ENCODE measurements around the gene PLEKHM3. TPM values are rescaled to one million over a fixed set of nuclear protein-coding genes. Genes with fewer than 3 reads are reported as not detected.

The PLEKHM3 gene
- total and polyA plus RNA-seq, 2 donors (not counting 3 experiments of a cell fraction or from before 2014, with no cell fraction given), result 3.1 to 9.1 TPM

- H3K27ac ChIP-seq (ENCODE audit: insufficient read depth, low read depth, low read length), result no peak overlapping the region
- dilution Hi-C loops (cut with MboI; ENCODE audit: extremely low pct_ligation_motif_present, low sequenced_read_pairs), result no loop called here
- FAIRE-seq (peak; percentile 4), DNase-seq (ENCODE audit: low read depth, low spot score) (no peak)
- POLR2A ChIA-PET, result no interaction called here
- CTCF ChIA-PET, result no interaction called here
- no peaks in the 10 kb centered on the region for H3K9me3 ChIP-seq (replicated peaks; ENCODE audit: control insufficient read depth, insufficient read depth, low read length)
- no peak overlapping the region for H3K4me3 ChIP-seq (replicated peaks in 1 of 3; ENCODE audit: insufficient read depth in 1 of 3, low read depth in 1 of 3, low read length in 3 of 3)
- intact Hi-C loops (cut with micrococcal nuclease), result no loop called here
- H3K4me1 ChIP-seq (ENCODE audit: control insufficient read depth, extremely low read depth, insufficient read depth, low read length), result no peaks in the 10 kb centered on the region
- no peak overlapping the region for H3K9ac ChIP-seq (replicated peaks; ENCODE audit: extremely low read depth, insufficient read depth, low read length)
- H3K9me1 ChIP-seq (replicated peaks; ENCODE audit: control insufficient read depth, extremely low read depth, insufficient read depth, low read length), result no peaks in the 10 kb centered on the region
- H3K36me3 ChIP-seq (ENCODE audit: control insufficient read depth in 2 of 2, extremely low read depth in 1 of 2, insufficient read depth in 2 of 2, low read length in 2 of 2), result no peaks in the 10 kb centered on the region
- no peak overlapping the region for H2AFZ ChIP-seq (ENCODE audit: low read depth, low read length)
- no peaks in the 10 kb centered on the region for H3K79me2 ChIP-seq (ENCODE audit: control insufficient read depth, insufficient read depth, low read length)
- H4K20me1 ChIP-seq (replicated peaks; ENCODE audit: control insufficient read depth, extremely low read depth, insufficient read depth, low read length), result no peaks in the 10 kb centered on the region
- no peak overlapping the region for H3K4me2 ChIP-seq (ENCODE audit: insufficient read depth, low read length)
- no peak for TF ChIP-seq GATA2 (IDR thresholded peaks at IDR 0.05; ENCODE audit: insufficient read depth, insufficient read length, low read depth, low read length)
- H3K27me3 ChIP-seq (ENCODE audit: control insufficient read depth in 2 of 2, insufficient read depth in 2 of 2, low read length in 2 of 2), result no peaks in the 10 kb centered on the region
- BruUV-seq (replicated peaks), result no TSS peak
These were observed 185.2 kb downstream of the PLEKHM3 start for GRCh38 chr2:207840101-207840500.

- DNase-seq (ENCODE audit: low read depth, low spot score), result no peak
- H3K4me1 ChIP-seq (ENCODE audit: control insufficient read depth, extremely low read depth, insufficient read depth, low read length), result no peaks in the 10 kb centered on the region
- H3K36me3 ChIP-seq (ENCODE audit: control insufficient read depth in 2 of 2, extremely low read depth in 1 of 2, insufficient read depth in 2 of 2, low read length in 2 of 2), result no peaks in the 10 kb centered on the region
- FAIRE-seq, result no peak
- dilution Hi-C loops (cut with MboI; ENCODE audit: extremely low pct_ligation_motif_present, low sequenced_read_pairs) (no loop called here), intact Hi-C loops (cut with micrococcal nuclease) (no loop called here)
- H3K9ac ChIP-seq (replicated peaks; ENCODE audit: extremely low read depth, insufficient read depth, low read length), result no peak overlapping the region
- H3K79me2 ChIP-seq (ENCODE audit: control insufficient read depth, insufficient read depth, low read length), result no peaks in the 10 kb centered on the region
- POLR2A ChIA-PET, result no interaction called here
- H3K9me3 ChIP-seq (replicated peaks; ENCODE audit: control insufficient read depth, insufficient read depth, low read length), result no peaks in the 10 kb centered on the region
- H3K27me3 ChIP-seq (ENCODE audit: control insufficient read depth in 2 of 2, insufficient read depth in 2 of 2, low read length in 2 of 2), result no peaks in the 10 kb centered on the region
- no peaks in the 10 kb centered on the region for H4K20me1 ChIP-seq (replicated peaks; ENCODE audit: control insufficient read depth, extremely low read depth, insufficient read depth, low read length)
- no peak overlapping the region for H2AFZ ChIP-seq (ENCODE audit: low read depth, low read length)
- CTCF ChIA-PET, result no interaction called here
- no peak overlapping the region for H3K4me3 ChIP-seq (replicated peaks in 1 of 3; ENCODE audit: insufficient read depth in 1 of 3, low read depth in 1 of 3, low read length in 3 of 3)
- no peak overlapping the region for H3K27ac ChIP-seq (ENCODE audit: insufficient read depth, low read depth, low read length)
- no peak for TF ChIP-seq MAX (IDR thresholded peaks at IDR 0.05; ENCODE audit: insufficient read depth, insufficient read length)
- TF ChIP-seq FOS (IDR thresholded peaks at IDR 0.05; ENCODE audit: borderline replicate concordance, insufficient read depth, low read length), result no peak
- no peak for TF ChIP-seq JUN (IDR thresholded peaks at IDR 0.05; ENCODE audit: borderline replicate concordance, insufficient read depth, insufficient read length, low read depth)
- no peak for TF ChIP-seq MYC (IDR thresholded peaks at IDR 0.05; ENCODE audit: low read depth, low read length)
- TF ChIP-seq GATA2 (IDR thresholded peaks at IDR 0.05; ENCODE audit: insufficient read depth, insufficient read length, low read depth, low read length), result no peak
- no peak for TF ChIP-seq POLR2A (IDR thresholded peaks at IDR 0.05; ENCODE audit: low read depth, low read length)
- no peak for TF ChIP-seq CTCF (IDR thresholded peaks at IDR 0.05; ENCODE audit: extremely low read depth in 1 of 2, insufficient read depth in 1 of 2, low read depth in 1 of 2, low read length in 2 of 2)
- H3K4me2 ChIP-seq (ENCODE audit: insufficient read depth, low read length), result no peak overlapping the region
- no TSS peak for BruUV-seq (replicated peaks)
- no peaks in the 10 kb centered on the region for H3K9me1 ChIP-seq (replicated peaks; ENCODE audit: control insufficient read depth, extremely low read depth, insufficient read depth, low read length)
These were observed 185.8 kb downstream of the PLEKHM3 start for GRCh38 chr2:207839575-207839974.
